ENCODE results near the gene CHURC1. TPM values are rescaled to one million over a fixed set of nuclear protein-coding genes. Genes with fewer than 3 reads are reported as not detected.

Gene CHURC1
- total and polyA plus RNA-seq, 2 of the 4 experiments (the other 2 are of a cell fraction) = 38.0 to 69.5 TPM

- BruUV-seq (replicated peaks) = no TSS peak
- no peak overlapping the region for H3K18ac ChIP-seq (ENCODE audit: low read depth, low read length)
- CTCF ChIA-PET = interaction anchor here (1.0 kb wide), 1 partner anchor 9 kb away, joined by 5 read pairs; no protein-coding TSS in a partner anchor
These were observed 14.3 kb upstream of the CHURC1 start for GRCh38 chr14:64899958-64900357.

More at GRCh38 chr14:64899958-64900357, 14.3 kb upstream of the CHURC1 start:
- Histone ChIP-seq H2AK9ac (replicated peaks; ENCODE audit: low read depth, low read length, poor library complexity) (no peak overlapping the region), H2AFZ (replicated peaks; ENCODE audit: low read length, poor library complexity) (no peak overlapping the region), H3K4me3 (ENCODE audit: insufficient read depth, low read depth, low read length) (no peak overlapping the region), H3K56ac (ENCODE audit: extremely low read depth, insufficient read depth, low read length) (no peak overlapping the region), H3K23ac (ENCODE audit: low read depth, low read length) (no peak overlapping the region), H3K79me1 (ENCODE audit: low read depth in 1 of 2, low read length in 2 of 2) (no peaks in the 10 kb centered on the region), H4K91ac (ENCODE audit: insufficient read depth, low read depth, low read length) (no peak overlapping the region), H2BK120ac (ENCODE audit: low read depth, low read length) (no peak overlapping the region), H2BK5ac (ENCODE audit: low read depth, low read length, poor library complexity, severe bottlenecking) (no peak overlapping the region), H2BK20ac (ENCODE audit: low read depth, low read length) (no peak overlapping the region), H3K9ac (ENCODE audit: low read depth, low read length) (no peak overlapping the region), H3K9me3 (ENCODE audit: control insufficient read depth, insufficient read depth, low read length) (no peaks in the 10 kb centered on the region), H3K27ac (ENCODE audit: insufficient read depth, low read length) (no peak overlapping the region), H3K36me3 (ENCODE audit: control insufficient read depth, insufficient read depth, low read length) (no peaks in the 10 kb centered on the region), H3K4me2 (ENCODE audit: low read depth, low read length) (no peak overlapping the region), H3K14ac (replicated peaks; ENCODE audit: low read depth, low read length) (no peak overlapping the region), H3K27me3 (ENCODE audit: control insufficient read depth, insufficient read depth, low read length) (peaks cover 41% of the 10 kb centered on the region), H3K4me1 (ENCODE audit: control insufficient read depth, insufficient read depth, low read length) (no peaks in the 10 kb centered on the region), H3K4ac (ENCODE audit: low read depth, low read length) (no peak overlapping the region), H2BK15ac (ENCODE audit: low read depth, low read length) (no peak overlapping the region), H4K8ac (ENCODE audit: low read depth in 2 of 2, low read length in 2 of 2) (no peak overlapping the region), H3K9me1 (ENCODE audit: insufficient read depth, low read length) (no peaks in the 10 kb centered on the region), H4K20me1 (ENCODE audit: insufficient read depth, low read length) (no peaks in the 10 kb centered on the region), H2AK5ac (ENCODE audit: low read depth, low read length) (no peak overlapping the region), H4K5ac (ENCODE audit: low read depth, low read length) (no peak overlapping the region)
- in situ Hi-C loops (cut with MboI; ENCODE audit: low sequenced_read_pairs) (loop anchor here (5.0 to 25.0 kb wide), 3 partner anchors 228 to 545 kb away; partner anchors contain the start of genes HSPA2 and PPP1R36), intact Hi-C loops (cut with micrococcal nuclease) (no loop called here), dilution Hi-C loops (cut with HindIII; ENCODE audit: low sequenced_read_pairs, unreplicated experiment) (no loop called here)
- POLR2A ChIA-PET (ENCODE audit: unreplicated experiment) = no interaction called here
- TF ChIP-seq ELK1 (IDR thresholded peaks at IDR 0.05; ENCODE audit: borderline replicate concordance, low read depth, low read length) (no peak), MAFK (IDR thresholded peaks at IDR 0.05; ENCODE audit: low read depth, low read length) (no peak), CEBPB (IDR thresholded peaks at IDR 0.05; ENCODE audit: low read depth, low read length) (no peak), MAZ (IDR thresholded peaks at IDR 0.05; ENCODE audit: borderline replicate concordance, low read depth, low read length) (no peak), CHD1 (IDR thresholded peaks at IDR 0.05; ENCODE audit: low read depth, low read length) (no peak), SMC3 (IDR thresholded peaks at IDR 0.05; ENCODE audit: low read depth, low read length) (no peak), NFE2L2 (IDR thresholded peaks at IDR 0.05; ENCODE audit: low read depth, low read length) (no peak), RFX5 (IDR thresholded peaks at IDR 0.05; ENCODE audit: low read depth, low read length) (no peak), FOS (IDR thresholded peaks at IDR 0.05; ENCODE audit: low read depth, low read length) (no peak), CTCF (conservative IDR thresholded peaks at IDR 0.05; ENCODE audit: low read depth, low read length) (no peak), RAD21 (IDR thresholded peaks at IDR 0.05; ENCODE audit: low read length) (no peak), USF2 (IDR thresholded peaks at IDR 0.05; ENCODE audit: low read depth, low read length) (no peak), BHLHE40 (IDR thresholded peaks at IDR 0.05; ENCODE audit: low read depth, low read length) (no peak), POLR2A (IDR thresholded peaks at IDR 0.05; ENCODE audit: low read depth, low read length) (no peak), MXI1 (IDR thresholded peaks at IDR 0.05; ENCODE audit: borderline replicate concordance, low read depth, low read length) (no peak), RCOR1 (IDR thresholded peaks at IDR 0.05; ENCODE audit: insufficient replicate concordance, low read length) (no peak)
- ATAC-seq (ENCODE audit: low read depth) (no peak), DNase-seq (peak; percentile 22)
- no CpG with 5 or more reads among the region's 1 CpG for WGBS, 2 experiments (ENCODE audit: extremely low coverage in 2 of 2, insufficient read length in 1 of 2)
